Measurements from ENCODE around the gene MBNL2. TPM values are rescaled to one million over a fixed set of nuclear protein-coding genes. Genes with fewer than 3 reads are reported as not detected.

The MBNL2 gene
- total RNA-seq, 3 donors from 2014 or later: 68.5 to 131 (median 120) TPM

GRCh38 chr13:97246596-97247158 is 24.5 kb downstream of the MBNL2 start:
- H3K27ac ChIP-seq: peak overlapping the region; percentile 74 to 79
- TF ChIP-seq CTCF (IDR thresholded peaks at IDR 0.05): no peak
- no peak for TF ChIP-seq POLR2A (IDR thresholded peaks at IDR 0.05)
- no peak for TF ChIP-seq POLR2AphosphoS5 (IDR thresholded peaks at IDR 0.05)
- no peak for DNase-seq (ENCODE audit: low spot score in 2 of 2)
- H3K4me3 ChIP-seq: peak overlapping the region in 2 of 3 donors; percentile 12 to 49
- no peaks in the 10 kb centered on the region for H3K36me3 ChIP-seq
- H3K9me3 ChIP-seq: no peaks in the 10 kb centered on the region
- H3K27me3 ChIP-seq: no peaks in the 10 kb centered on the region
- peaks cover 5 to 20% of the 10 kb centered on the region in 2 donors for H3K4me1 ChIP-seq
- intact Hi-C loops (cut with DNase I; ENCODE audit: low total_unique reads): no loop called here

DNA sequence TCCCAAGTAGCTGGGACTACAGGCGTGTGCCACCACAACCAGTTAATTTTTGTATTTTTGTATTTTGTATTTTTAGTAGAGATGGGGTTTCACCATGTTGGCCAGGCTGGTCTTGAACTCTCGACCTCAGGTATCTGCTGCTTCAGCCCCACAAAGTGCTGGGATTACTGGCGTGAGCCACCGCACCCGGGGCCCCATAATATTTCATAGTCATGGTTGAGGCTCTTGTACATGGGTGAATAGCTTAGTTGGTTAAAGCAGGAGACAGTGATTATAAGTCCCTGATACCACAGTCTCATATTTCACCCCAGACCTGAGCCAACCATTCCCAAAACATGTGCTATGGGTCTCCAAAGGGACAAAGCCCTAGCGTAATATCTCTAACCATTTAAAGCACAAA is 26.1 kb downstream of the MBNL2 start:
- Histone ChIP-seq H3K27me3 (no peaks in the 10 kb centered on the region), H3K9me3 (no peaks in the 10 kb centered on the region), H3K27ac (peak overlapping the region; percentile 66 to 74), H3K4me1 (peaks cover 5 to 20% of the 10 kb centered on the region in 2 donors), H3K4me3 (no peak overlapping the region), H3K36me3 (no peaks in the 10 kb centered on the region)
- DNase-seq (ENCODE audit: low spot score in 2 of 2): no peak
- intact Hi-C loops (cut with DNase I; ENCODE audit: low total_unique reads): no loop called here
- TF ChIP-seq POLR2A (IDR thresholded peaks at IDR 0.05): no peak
- no peak for TF ChIP-seq POLR2AphosphoS5 (IDR thresholded peaks at IDR 0.05)
- TF ChIP-seq CTCF (IDR thresholded peaks at IDR 0.05): no peak

DNA sequence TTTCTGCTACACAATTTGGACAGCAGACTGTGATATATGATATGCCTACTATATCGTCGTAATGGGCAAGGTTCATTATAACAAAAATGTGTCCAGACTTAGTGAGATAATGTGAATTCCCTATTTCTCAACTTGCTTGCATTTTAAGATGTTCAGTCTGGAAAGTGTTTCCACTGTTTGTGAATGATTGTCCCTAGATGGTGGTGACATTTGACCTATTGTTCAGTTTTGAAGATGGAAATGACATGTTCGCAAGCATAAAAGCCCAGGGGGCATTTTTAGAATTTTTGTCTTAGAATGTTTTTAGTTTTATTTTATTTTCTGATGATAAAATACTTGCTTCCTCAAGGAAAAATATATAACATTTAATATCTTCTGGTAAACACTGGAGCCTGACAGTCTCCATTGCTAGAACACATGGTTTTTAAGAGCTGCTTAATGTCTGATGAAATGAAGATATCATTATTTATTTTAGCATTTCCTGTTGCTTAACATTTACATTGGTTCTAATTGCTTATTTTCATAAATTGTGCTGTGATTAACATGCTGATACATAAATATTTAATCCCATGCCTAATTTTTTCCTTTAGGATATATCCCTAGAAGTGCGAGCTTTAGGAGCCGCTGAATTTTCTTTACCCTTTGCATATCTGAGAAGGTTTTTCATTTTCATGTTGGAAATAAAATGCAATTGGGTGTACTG is 27.1 kb downstream of the MBNL2 start:
- Histone ChIP-seq H3K4me1 (peaks cover 5 to 19% of the 10 kb centered on the region in 2 donors), H3K27ac (peak overlapping the region; percentile 40 to 77), H3K27me3 (no peaks in the 10 kb centered on the region), H3K4me3 (peak overlapping the region in 1 of 3 donors; percentile 3), H3K36me3 (no peaks in the 10 kb centered on the region), H3K9me3 (no peaks in the 10 kb centered on the region)
- intact Hi-C loops (cut with DNase I; ENCODE audit: low total_unique reads): no loop called here
- TF ChIP-seq CTCF (IDR thresholded peaks at IDR 0.05) (no peak), POLR2AphosphoS5 (IDR thresholded peaks at IDR 0.05) (peak in 1 of 3 donors; percentile 65)
- no peak for DNase-seq (ENCODE audit: low spot score in 2 of 2)

GRCh38 chr13:97249796-97250495 is 27.8 kb downstream of the MBNL2 start:
- no peaks in the 10 kb centered on the region for H3K36me3 ChIP-seq
- peak overlapping the region; percentile 72 to 77 for H3K27ac ChIP-seq
- H3K9me3 ChIP-seq: no peaks in the 10 kb centered on the region
- H3K27me3 ChIP-seq: no peaks in the 10 kb centered on the region
- TF ChIP-seq POLR2AphosphoS5 (IDR thresholded peaks at IDR 0.05) (no peak), CTCF (IDR thresholded peaks at IDR 0.05) (no peak), POLR2A (IDR thresholded peaks at IDR 0.05) (no peak)
- H3K4me1 ChIP-seq: peaks cover 5 to 19% of the 10 kb centered on the region in 2 donors
- DNase-seq (ENCODE audit: low spot score in 2 of 2): no peak
- intact Hi-C loops (cut with DNase I; ENCODE audit: low total_unique reads): no loop called here
- H3K4me3 ChIP-seq: peak overlapping the region in 1 of 3 donors; percentile 3

DNA sequence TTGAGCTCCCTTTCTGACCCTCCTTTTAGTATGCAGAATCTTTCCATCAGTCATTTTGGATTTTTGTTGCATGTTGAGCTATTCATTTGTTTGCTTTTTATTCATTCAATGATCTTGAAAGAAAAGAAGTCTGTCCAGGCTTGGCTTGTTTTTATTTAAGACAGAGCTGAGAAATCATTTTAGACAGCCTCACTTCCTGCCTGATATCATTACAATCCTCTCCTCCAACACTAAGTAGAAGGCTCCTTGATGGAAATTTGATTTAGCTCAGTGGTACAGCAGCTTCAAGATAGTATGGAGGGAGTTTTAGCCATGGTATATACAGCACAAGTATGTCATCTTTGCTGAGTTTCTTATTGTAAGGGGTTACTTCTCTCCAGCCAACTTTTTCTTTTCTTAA is 28.4 kb downstream of the MBNL2 start:
- peaks cover 5 to 12% of the 10 kb centered on the region in 2 donors for H3K4me1 ChIP-seq
- intact Hi-C loops (cut with DNase I; ENCODE audit: low total_unique reads): no loop called here
- no peak for DNase-seq (ENCODE audit: low spot score in 2 of 2)
- TF ChIP-seq CTCF (IDR thresholded peaks at IDR 0.05) (no peak), POLR2AphosphoS5 (IDR thresholded peaks at IDR 0.05) (no peak), POLR2A (IDR thresholded peaks at IDR 0.05) (no peak)
- H3K4me3 ChIP-seq: peak overlapping the region in 1 of 3 donors; percentile 9
- peak overlapping the region; percentile 72 to 77 for H3K27ac ChIP-seq
- no peaks in the 10 kb centered on the region for H3K27me3 ChIP-seq
- H3K36me3 ChIP-seq: no peaks in the 10 kb centered on the region
- no peaks in the 10 kb centered on the region for H3K9me3 ChIP-seq

Data from breast epithelium (tissue), 4 donors.